ENCODE results near the gene DACH1. TPM values are rescaled to one million over a fixed set of nuclear protein-coding genes. Genes with fewer than 3 reads are reported as not detected.

DACH1 gene
- total and polyA plus RNA-seq, 2 donors from 2014 or later: 5.3 to 10.4 TPM

DNA sequence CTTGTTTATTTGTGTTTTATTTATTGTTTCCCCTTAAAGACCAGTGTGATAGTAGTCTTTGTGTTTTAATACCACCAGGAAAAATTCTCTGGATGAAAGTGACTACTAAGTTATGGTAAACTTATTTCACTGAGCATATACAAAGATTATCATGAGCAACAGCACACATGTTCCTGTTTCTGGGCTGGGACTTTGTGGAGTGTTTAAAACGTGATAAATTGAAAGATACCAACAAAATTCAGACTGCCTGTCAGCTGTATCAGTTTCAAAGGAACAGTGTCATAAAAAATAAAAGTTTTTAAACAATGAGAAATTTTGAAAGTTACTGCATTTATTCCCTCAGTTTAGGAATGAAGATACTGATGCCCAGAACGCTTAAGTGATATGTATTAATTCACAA, 259.4 kb downstream of the DACH1 start:
- intact Hi-C loops (cut with DNase I): no loop called here
- Histone ChIP-seq H3K9ac (ENCODE audit: low read length in 3 of 3) (no peak overlapping the region), H3K27ac (ENCODE audit: low read depth in 2 of 2, low read length in 2 of 2) (no peak overlapping the region), H3K4me1 (ENCODE audit: control insufficient read depth in 2 of 3, insufficient read depth in 2 of 3, low read depth in 1 of 3, low read length in 3 of 3) (no peaks in the 10 kb centered on the region), H3K9me3 (ENCODE audit: control insufficient read depth in 2 of 3, insufficient read depth in 1 of 3, low read length in 3 of 3) (no peaks in the 10 kb centered on the region), H3K27me3 (ENCODE audit: control insufficient read depth, insufficient read depth, low read length) (no peaks in the 10 kb centered on the region), H3K4me3 (ENCODE audit: low read length in 3 of 3) (no peak overlapping the region), H3K36me3 (ENCODE audit: control insufficient read depth in 2 of 3, insufficient read depth in 3 of 3, low read length in 3 of 3) (no peaks in the 10 kb centered on the region)
- DNase-seq: no peak
- TF ChIP-seq, protein P1, sequence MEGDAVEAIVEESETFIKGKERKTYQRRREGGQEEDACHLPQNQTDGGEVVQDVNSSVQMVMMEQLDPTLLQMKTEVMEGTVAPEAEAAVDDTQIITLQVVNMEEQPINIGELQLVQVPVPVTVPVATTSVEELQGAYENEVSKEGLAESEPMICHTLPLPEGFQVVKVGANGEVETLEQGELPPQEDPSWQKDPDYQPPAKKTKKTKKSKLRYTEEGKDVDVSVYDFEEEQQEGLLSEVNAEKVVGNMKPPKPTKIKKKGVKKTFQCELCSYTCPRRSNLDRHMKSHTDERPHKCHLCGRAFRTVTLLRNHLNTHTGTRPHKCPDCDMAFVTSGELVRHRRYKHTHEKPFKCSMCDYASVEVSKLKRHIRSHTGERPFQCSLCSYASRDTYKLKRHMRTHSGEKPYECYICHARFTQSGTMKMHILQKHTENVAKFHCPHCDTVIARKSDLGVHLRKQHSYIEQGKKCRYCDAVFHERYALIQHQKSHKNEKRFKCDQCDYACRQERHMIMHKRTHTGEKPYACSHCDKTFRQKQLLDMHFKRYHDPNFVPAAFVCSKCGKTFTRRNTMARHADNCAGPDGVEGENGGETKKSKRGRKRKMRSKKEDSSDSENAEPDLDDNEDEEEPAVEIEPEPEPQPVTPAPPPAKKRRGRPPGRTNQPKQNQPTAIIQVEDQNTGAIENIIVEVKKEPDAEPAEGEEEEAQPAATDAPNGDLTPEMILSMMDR (IDR thresholded peaks at IDR 0.05; ENCODE audit: borderline replicate concordance, extremely low read depth, insufficient read depth): no peak
- no peak for FAIRE-seq

DNA sequence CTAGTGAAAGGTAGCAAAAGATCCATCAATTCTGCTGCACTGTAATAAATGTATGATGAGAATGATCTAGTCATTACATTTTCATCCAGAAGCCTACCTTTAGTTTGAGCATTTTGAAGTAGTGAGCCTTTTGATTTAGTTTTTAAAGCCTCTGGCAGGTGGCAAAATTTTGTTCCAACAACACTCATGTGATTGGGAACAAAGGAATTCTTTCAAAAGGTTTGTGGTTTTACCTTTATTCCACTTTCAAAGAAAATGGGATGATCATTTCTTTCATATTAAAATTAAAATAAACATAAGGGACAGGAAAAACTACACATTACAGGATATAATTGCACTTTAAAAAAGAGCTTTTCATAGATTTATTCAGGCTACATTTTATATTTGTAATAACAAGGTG, 260.2 kb downstream of the DACH1 start:
- no peaks in the 10 kb centered on the region for H3K9me3 ChIP-seq (ENCODE audit: control insufficient read depth in 2 of 3, insufficient read depth in 1 of 3, low read length in 3 of 3)
- no peaks in the 10 kb centered on the region for H3K4me1 ChIP-seq (ENCODE audit: control insufficient read depth in 2 of 3, insufficient read depth in 2 of 3, low read depth in 1 of 3, low read length in 3 of 3)
- intact Hi-C loops (cut with DNase I): no loop called here
- no peak for DNase-seq
- H3K27me3 ChIP-seq (ENCODE audit: control insufficient read depth, insufficient read depth, low read length): no peaks in the 10 kb centered on the region
- H3K4me3 ChIP-seq (ENCODE audit: low read length in 3 of 3): no peak overlapping the region
- H3K36me3 ChIP-seq (ENCODE audit: control insufficient read depth in 2 of 3, insufficient read depth in 3 of 3, low read length in 3 of 3): no peaks in the 10 kb centered on the region
- no peak overlapping the region for H3K9ac ChIP-seq (ENCODE audit: low read length in 3 of 3)
- H3K27ac ChIP-seq (ENCODE audit: low read depth in 2 of 2, low read length in 2 of 2): no peak overlapping the region
- TF ChIP-seq, protein P1 (IDR thresholded peaks at IDR 0.05; ENCODE audit: borderline replicate concordance, extremely low read depth, insufficient read depth): no peak
- FAIRE-seq: no peak

DNA sequence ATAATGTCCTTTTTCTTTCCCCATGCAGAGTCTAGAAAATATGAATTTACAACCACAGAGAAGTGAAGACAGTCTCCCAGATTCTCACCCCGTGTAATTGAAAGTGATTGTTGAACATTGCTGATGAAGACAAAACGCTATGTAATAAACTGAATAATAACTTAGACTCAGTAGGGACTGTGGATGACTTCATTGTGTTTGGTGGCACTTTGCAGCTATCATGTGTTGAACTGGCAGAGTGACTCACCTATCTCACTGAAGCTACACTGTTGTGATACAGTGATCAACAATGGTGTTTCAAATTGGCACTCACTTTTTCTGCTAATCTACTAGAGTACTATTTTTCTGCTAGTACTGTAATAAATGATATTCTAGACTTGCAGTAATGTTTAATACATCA, 261.3 kb downstream of the DACH1 start:
- no peaks in the 10 kb centered on the region for H3K36me3 ChIP-seq (ENCODE audit: control insufficient read depth in 2 of 3, insufficient read depth in 3 of 3, low read length in 3 of 3)
- no peaks in the 10 kb centered on the region for H3K27me3 ChIP-seq (ENCODE audit: control insufficient read depth, insufficient read depth, low read length)
- TF ChIP-seq, protein P1 (IDR thresholded peaks at IDR 0.05; ENCODE audit: borderline replicate concordance, extremely low read depth, insufficient read depth): no peak
- no peak overlapping the region for H3K27ac ChIP-seq (ENCODE audit: low read depth in 2 of 2, low read length in 2 of 2)
- H3K9ac ChIP-seq (ENCODE audit: low read length in 3 of 3): no peak overlapping the region
- intact Hi-C loops (cut with DNase I): no loop called here
- H3K4me1 ChIP-seq (ENCODE audit: control insufficient read depth in 2 of 3, insufficient read depth in 2 of 3, low read depth in 1 of 3, low read length in 3 of 3): no peaks in the 10 kb centered on the region
- no peak for DNase-seq
- no peaks in the 10 kb centered on the region for H3K9me3 ChIP-seq (ENCODE audit: control insufficient read depth in 2 of 3, insufficient read depth in 1 of 3, low read length in 3 of 3)
- no peak overlapping the region for H3K4me3 ChIP-seq (ENCODE audit: low read length in 3 of 3)
- FAIRE-seq: no peak

DNA sequence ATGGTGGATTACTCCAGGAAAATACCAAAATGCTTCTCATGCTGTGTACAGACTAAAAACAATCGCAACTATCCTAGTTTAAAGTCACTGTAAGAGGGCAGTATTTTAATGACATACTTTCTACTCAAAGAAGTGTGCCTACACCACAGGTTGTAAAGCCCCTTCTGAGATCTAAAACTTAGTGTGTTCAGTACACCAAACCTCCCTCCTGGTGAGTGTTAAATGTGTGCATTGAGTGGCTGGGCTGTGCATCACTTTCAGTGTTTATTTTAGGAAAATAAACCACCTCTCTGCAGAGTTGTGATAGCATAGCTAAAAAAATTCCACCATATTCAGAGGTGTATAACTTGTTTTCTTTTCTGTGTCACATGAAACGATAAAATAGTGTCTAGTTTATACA, 263.7 kb downstream of the DACH1 start:
- TF ChIP-seq, protein P1 (IDR thresholded peaks at IDR 0.05; ENCODE audit: borderline replicate concordance, extremely low read depth, insufficient read depth): no peak
- no peak overlapping the region for H3K27ac ChIP-seq (ENCODE audit: low read depth in 2 of 2, low read length in 2 of 2)
- no peaks in the 10 kb centered on the region for H3K9me3 ChIP-seq (ENCODE audit: control insufficient read depth in 2 of 3, insufficient read depth in 1 of 3, low read length in 3 of 3)
- intact Hi-C loops (cut with DNase I): no loop called here
- no peaks in the 10 kb centered on the region for H3K36me3 ChIP-seq (ENCODE audit: control insufficient read depth in 2 of 3, insufficient read depth in 3 of 3, low read length in 3 of 3)
- H3K4me1 ChIP-seq (ENCODE audit: control insufficient read depth in 2 of 3, insufficient read depth in 2 of 3, low read depth in 1 of 3, low read length in 3 of 3): no peaks in the 10 kb centered on the region
- no peak for DNase-seq
- no peak overlapping the region for H3K9ac ChIP-seq (ENCODE audit: low read length in 3 of 3)
- no peak for FAIRE-seq
- no peak overlapping the region for H3K4me3 ChIP-seq (ENCODE audit: low read length in 3 of 3)
- H3K27me3 ChIP-seq (ENCODE audit: control insufficient read depth, insufficient read depth, low read length): no peaks in the 10 kb centered on the region
